Measurements from ENCODE around the gene CALN1. TPM values are rescaled to one million over a fixed set of nuclear protein-coding genes. Genes with fewer than 3 reads are reported as not detected.

Gene CALN1
- total and polyA plus RNA-seq, 2 of the 8 experiments (the other 6 are each of a cell fraction or from before 2014, with no cell fraction given): 6.4 to 15.2 TPM

DNA sequence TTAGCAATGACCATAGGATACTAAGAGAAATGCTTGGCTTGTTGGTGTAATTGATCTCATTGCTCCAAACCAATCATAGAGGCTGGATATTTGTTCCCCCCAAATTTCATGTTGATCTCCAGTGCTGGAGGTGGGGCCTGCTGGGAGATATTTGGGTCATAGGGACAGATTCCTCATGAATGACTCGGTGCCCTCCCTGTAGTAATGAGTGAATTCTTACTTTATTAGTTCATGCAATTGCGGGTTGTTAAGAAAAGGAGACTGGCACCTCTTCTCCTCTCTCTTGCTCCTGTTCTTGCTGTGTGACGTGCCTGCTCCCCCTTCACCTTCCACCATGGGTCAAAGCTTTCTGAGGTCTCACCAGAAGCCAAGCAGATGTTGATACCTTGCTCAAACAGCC lies 630.1 kb downstream of the CALN1 start (continued):
- no peak for TF ChIP-seq KDM4A (IDR thresholded peaks at IDR 0.05; ENCODE audit: low read depth, low read length, severe bottlenecking)
- TF ChIP-seq HDAC2 (IDR thresholded peaks at IDR 0.05; ENCODE audit: borderline replicate concordance in 1 of 2, low read depth in 2 of 2, low read length in 2 of 2): no peak
- no peak for TF ChIP-seq TEAD4 (IDR thresholded peaks at IDR 0.05; ENCODE audit: low read depth, low read length)
- TF ChIP-seq EP300 (IDR thresholded peaks at IDR 0.05; ENCODE audit: borderline replicate concordance in 1 of 2, low read depth in 2 of 2, low read length in 2 of 2): no peak
- TF ChIP-seq SRF (IDR thresholded peaks at IDR 0.05; ENCODE audit: low read depth, low read length): no peak
- no peak for TF ChIP-seq GABPA (IDR thresholded peaks at IDR 0.05; ENCODE audit: borderline replicate concordance, insufficient read depth, low read length)

Data from H1 (cell line).